ENCODE data around the gene DOK6.
"Not testable (repeated sequence)": the region's sequence is repeated elsewhere in the genome, so short reads cannot be mapped to it uniquely, and the experiment has no call there.

Gene DOK6

GRCh38 chr18:69830189-69830588 lies 429.5 kb downstream of the DOK6 start:
- DNase-seq: no peak

GRCh38 chr18:69834980-69835379 lies 434.3 kb downstream of the DOK6 start:
- DNase-seq: not testable (repeated sequence)

GRCh38 chr18:69838003-69838402 lies 437.3 kb downstream of the DOK6 start:
- no peak for DNase-seq

GRCh38 chr18:69838620-69839411 lies 438.1 kb downstream of the DOK6 start:
- DNase-seq: peak; percentile 23

GRCh38 chr18:69839497-69839896 lies 438.8 kb downstream of the DOK6 start:
- DNase-seq: no peak

- no peak for DNase-seq
Observed at GRCh38 chr18:69840001-69840400, 439.3 kb downstream of the DOK6 start.

GRCh38 chr18:69840445-69840844 lies 439.8 kb downstream of the DOK6 start:
- DNase-seq: peak; percentile 51

- DNase-seq: no peak
Observed at GRCh38 chr18:69841117-69841516, 440.4 kb downstream of the DOK6 start.

- no peak for DNase-seq
Observed at GRCh38 chr18:69843015-69843414, 442.3 kb downstream of the DOK6 start.

- no peak for DNase-seq
Observed at GRCh38 chr18:69844656-69845055, 444.0 kb downstream of the DOK6 start.

GRCh38 chr18:69845593-69846506 lies 445.2 kb downstream of the DOK6 start:
- DNase-seq: no peak

GRCh38 chr18:69853051-69853450 lies 452.4 kb downstream of the DOK6 start:
- no peak for DNase-seq

- no peak for DNase-seq
Observed at GRCh38 chr18:69854455-69854854, 453.8 kb downstream of the DOK6 start.

GRCh38 chr18:69858897-69859296 lies 458.2 kb downstream of the DOK6 start:
- DNase-seq: no peak

- DNase-seq: not testable (repeated sequence)
Observed at GRCh38 chr18:69864802-69865201, 464.1 kb downstream of the DOK6 start.

GRCh38 chr18:69865776-69866175 lies 465.1 kb downstream of the DOK6 start:
- DNase-seq: no peak

GRCh38 chr18:69866212-69866611 lies 465.5 kb downstream of the DOK6 start:
- no peak for DNase-seq

- DNase-seq: no peak
Observed at GRCh38 chr18:69870736-69871135, 470.0 kb downstream of the DOK6 start.

- DNase-seq: no peak
Observed at GRCh38 chr18:69871363-69871762, 470.7 kb downstream of the DOK6 start.

- no peak for DNase-seq
Observed at GRCh38 chr18:69872661-69873060, 472.0 kb downstream of the DOK6 start.

GRCh38 chr18:69874058-69874457 lies 473.4 kb downstream of the DOK6 start:
- peak; percentile 46 for DNase-seq

- no peak for DNase-seq
Observed at GRCh38 chr18:69876490-69876889, 475.8 kb downstream of the DOK6 start.

GRCh38 chr18:69878213-69878933 lies 477.7 kb downstream of the DOK6 start:
- DNase-seq: no peak

All from HCEC 1CT (cell line).